ENCODE results near the gene COQ2.

DNA sequence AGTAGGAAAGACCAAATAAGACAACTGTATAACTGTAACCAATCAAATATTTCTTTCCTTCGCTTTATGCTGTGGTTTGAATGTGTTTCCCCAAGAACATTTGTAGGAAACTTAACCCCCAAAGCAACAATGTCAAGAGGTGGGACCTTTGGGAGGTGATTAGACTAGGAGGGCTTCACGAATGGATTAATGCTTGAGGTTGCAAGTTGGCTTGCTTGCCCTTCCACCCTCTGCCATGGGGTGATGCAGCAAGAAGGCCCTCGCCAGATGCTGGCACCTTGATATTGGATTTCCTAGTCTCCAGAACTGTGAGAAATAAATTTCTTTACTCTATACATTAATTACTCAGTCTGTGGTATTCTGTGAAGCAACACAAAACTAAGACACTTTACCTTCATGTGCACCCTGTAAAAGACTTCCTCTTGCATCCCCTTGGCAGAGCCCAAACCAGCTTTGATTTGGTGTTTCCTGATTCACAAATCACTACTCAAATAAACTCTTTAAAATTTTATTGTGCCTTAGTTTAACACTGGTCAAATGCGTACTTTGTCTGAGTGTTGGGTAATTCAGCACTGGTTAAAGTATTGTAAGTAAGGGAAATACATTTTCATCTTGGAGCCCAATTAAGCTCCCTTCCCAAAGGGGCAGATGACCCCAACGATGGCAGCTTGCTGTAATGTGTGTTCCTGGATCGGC, 59.9 kb downstream of the COQ2 start:
- TF ChIP-seq, protein P1, sequence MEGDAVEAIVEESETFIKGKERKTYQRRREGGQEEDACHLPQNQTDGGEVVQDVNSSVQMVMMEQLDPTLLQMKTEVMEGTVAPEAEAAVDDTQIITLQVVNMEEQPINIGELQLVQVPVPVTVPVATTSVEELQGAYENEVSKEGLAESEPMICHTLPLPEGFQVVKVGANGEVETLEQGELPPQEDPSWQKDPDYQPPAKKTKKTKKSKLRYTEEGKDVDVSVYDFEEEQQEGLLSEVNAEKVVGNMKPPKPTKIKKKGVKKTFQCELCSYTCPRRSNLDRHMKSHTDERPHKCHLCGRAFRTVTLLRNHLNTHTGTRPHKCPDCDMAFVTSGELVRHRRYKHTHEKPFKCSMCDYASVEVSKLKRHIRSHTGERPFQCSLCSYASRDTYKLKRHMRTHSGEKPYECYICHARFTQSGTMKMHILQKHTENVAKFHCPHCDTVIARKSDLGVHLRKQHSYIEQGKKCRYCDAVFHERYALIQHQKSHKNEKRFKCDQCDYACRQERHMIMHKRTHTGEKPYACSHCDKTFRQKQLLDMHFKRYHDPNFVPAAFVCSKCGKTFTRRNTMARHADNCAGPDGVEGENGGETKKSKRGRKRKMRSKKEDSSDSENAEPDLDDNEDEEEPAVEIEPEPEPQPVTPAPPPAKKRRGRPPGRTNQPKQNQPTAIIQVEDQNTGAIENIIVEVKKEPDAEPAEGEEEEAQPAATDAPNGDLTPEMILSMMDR (IDR thresholded peaks at IDR 0.05), result no peak
- no peak for TF ChIP-seq POLR2A (IDR thresholded peaks at IDR 0.05)
